ENCODE data around the gene AGBL1.

DNA sequence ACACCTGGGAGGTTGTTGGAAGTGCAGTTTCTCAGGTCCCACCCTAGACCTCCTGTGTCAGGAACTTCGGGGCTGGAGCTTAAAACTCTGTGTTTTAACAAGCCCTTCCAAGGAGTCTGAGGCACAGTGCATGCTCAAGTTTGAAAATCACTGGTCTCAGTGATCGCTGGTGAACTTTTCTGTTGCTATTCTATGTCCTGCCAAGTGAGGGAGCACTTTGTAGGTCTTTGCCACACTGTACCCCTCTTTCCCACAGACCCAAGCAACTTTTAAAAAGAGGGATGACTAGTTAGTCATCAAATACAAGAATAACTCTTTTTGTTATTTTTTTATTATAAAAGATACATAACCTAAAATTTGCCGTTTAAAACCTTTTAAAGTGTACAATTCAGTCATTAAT is 133.7 kb downstream of the AGBL1 start:
- TF ChIP-seq, protein P1, sequence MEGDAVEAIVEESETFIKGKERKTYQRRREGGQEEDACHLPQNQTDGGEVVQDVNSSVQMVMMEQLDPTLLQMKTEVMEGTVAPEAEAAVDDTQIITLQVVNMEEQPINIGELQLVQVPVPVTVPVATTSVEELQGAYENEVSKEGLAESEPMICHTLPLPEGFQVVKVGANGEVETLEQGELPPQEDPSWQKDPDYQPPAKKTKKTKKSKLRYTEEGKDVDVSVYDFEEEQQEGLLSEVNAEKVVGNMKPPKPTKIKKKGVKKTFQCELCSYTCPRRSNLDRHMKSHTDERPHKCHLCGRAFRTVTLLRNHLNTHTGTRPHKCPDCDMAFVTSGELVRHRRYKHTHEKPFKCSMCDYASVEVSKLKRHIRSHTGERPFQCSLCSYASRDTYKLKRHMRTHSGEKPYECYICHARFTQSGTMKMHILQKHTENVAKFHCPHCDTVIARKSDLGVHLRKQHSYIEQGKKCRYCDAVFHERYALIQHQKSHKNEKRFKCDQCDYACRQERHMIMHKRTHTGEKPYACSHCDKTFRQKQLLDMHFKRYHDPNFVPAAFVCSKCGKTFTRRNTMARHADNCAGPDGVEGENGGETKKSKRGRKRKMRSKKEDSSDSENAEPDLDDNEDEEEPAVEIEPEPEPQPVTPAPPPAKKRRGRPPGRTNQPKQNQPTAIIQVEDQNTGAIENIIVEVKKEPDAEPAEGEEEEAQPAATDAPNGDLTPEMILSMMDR (conservative IDR thresholded peaks at IDR 0.05; ENCODE audit: low read depth, low read length) = peak; percentile 32; the same call in 1 of the 2 replicates
- no peak for TF ChIP-seq EZH2 (IDR thresholded peaks at IDR 0.05; ENCODE audit: borderline replicate concordance, low read depth, low read length, poor library complexity, severe bottlenecking)
